Parathyroid adenoma (tissue), 2 donors: ENCODE measurements around the gene TNN.

Source experiments
- H2AFZ ChIP-seq: fragments of 300-600 bp; sonication (generic); one replicate; pipeline ENCODE4 v1.7.0; 2017; ENCODE audit warnings: antibody characterized with exemption, mild to moderate bottlenecking
- H3K27ac ChIP-seq: fragments of 300-600 bp; sonication (generic); one replicate; pipeline ENCODE4 v1.7.0; 2017
- H3K27me3 ChIP-seq: fragments of 300-600 bp; sonication (generic); one replicate; pipeline ENCODE4 v1.7.0; 2017; ENCODE audit warnings: low read length; ENCODE audit not compliant: control insufficient read depth, insufficient read depth
- H3K36me3 ChIP-seq: fragments of 300-600 bp; sonication (generic); one replicate; pipeline ENCODE4 v1.7.0; 2017; ENCODE audit warnings: low read length; ENCODE audit not compliant: control insufficient read depth, insufficient read depth
- H3K4me1 ChIP-seq: fragments of 300-600 bp; sonication (generic); one replicate; pipeline ENCODE4 v1.7.0; 2017; ENCODE audit warnings: control low read depth
- H3K4me2 ChIP-seq: fragments of 300-600 bp; sonication (generic); one replicate; pipeline ENCODE4 v1.7.0; 2017; ENCODE audit warnings: low read length
- H3K4me3 ChIP-seq: fragments of 300-600 bp; sonication (generic); one replicate; pipeline ENCODE4 v1.7.0; 2017; ENCODE audit warnings: low read depth, low read length
- H3K79me2 ChIP-seq: fragments of 300-600 bp; sonication (generic); one replicate; pipeline ENCODE4 v1.7.0; 2017; ENCODE audit warnings: control low read depth
- H3K9ac ChIP-seq: fragments of 300-600 bp; sonication (generic); one replicate; pipeline ENCODE4 v1.7.0; 2017; ENCODE audit warnings: mild to moderate bottlenecking
- H3K9me3 ChIP-seq: fragments of 300-600 bp; sonication (generic); one replicate; pipeline ENCODE4 v1.7.0; 2017; ENCODE audit warnings: low read length; ENCODE audit not compliant: control insufficient read depth
- TF ChIP-seq, protein P1 (sequence below): fragments of 300-600 bp; sonication (generic); IDR thresholded peaks from one replicate; pipeline ENCODE4 v1.7.0; 2017; ENCODE audit warnings: antibody characterized with exemption, mild to moderate bottlenecking
- donor health status: primary hyperparathyroidism.

TNN gene

DNA sequence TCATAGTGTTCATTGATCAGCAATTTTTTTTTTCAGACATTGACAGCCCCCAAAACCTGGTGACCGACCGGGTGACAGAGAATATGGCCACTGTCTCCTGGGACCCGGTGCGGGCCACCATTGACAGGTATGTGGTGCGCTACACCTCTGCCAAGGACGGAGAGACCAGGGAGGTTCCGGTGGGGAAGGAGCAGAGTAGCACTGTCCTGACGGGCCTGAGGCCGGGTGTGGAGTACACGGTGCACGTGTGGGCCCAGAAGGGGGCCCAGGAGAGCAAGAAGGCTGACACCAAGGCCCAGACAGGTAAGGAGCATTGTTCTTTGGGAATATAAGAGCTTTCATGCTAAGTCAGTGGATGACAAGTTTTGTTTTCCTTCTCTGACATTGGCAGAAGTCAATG lies 49.3 kb downstream of the TNN start:
- no peak overlapping the region for H3K27ac ChIP-seq
- no peaks in the 10 kb centered on the region for H3K9me3 ChIP-seq
- H3K27me3 ChIP-seq = no peaks in the 10 kb centered on the region
- H3K9ac ChIP-seq = no peak overlapping the region
- no peak overlapping the region for H3K4me3 ChIP-seq
- no peak overlapping the region for H3K4me2 ChIP-seq
- H3K79me2 ChIP-seq = no peaks in the 10 kb centered on the region
- H2AFZ ChIP-seq = no peak overlapping the region
- no peaks in the 10 kb centered on the region for H3K36me3 ChIP-seq
- TF ChIP-seq, protein P1, sequence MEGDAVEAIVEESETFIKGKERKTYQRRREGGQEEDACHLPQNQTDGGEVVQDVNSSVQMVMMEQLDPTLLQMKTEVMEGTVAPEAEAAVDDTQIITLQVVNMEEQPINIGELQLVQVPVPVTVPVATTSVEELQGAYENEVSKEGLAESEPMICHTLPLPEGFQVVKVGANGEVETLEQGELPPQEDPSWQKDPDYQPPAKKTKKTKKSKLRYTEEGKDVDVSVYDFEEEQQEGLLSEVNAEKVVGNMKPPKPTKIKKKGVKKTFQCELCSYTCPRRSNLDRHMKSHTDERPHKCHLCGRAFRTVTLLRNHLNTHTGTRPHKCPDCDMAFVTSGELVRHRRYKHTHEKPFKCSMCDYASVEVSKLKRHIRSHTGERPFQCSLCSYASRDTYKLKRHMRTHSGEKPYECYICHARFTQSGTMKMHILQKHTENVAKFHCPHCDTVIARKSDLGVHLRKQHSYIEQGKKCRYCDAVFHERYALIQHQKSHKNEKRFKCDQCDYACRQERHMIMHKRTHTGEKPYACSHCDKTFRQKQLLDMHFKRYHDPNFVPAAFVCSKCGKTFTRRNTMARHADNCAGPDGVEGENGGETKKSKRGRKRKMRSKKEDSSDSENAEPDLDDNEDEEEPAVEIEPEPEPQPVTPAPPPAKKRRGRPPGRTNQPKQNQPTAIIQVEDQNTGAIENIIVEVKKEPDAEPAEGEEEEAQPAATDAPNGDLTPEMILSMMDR = no peak
- H3K4me1 ChIP-seq = no peaks in the 10 kb centered on the region

DNA sequence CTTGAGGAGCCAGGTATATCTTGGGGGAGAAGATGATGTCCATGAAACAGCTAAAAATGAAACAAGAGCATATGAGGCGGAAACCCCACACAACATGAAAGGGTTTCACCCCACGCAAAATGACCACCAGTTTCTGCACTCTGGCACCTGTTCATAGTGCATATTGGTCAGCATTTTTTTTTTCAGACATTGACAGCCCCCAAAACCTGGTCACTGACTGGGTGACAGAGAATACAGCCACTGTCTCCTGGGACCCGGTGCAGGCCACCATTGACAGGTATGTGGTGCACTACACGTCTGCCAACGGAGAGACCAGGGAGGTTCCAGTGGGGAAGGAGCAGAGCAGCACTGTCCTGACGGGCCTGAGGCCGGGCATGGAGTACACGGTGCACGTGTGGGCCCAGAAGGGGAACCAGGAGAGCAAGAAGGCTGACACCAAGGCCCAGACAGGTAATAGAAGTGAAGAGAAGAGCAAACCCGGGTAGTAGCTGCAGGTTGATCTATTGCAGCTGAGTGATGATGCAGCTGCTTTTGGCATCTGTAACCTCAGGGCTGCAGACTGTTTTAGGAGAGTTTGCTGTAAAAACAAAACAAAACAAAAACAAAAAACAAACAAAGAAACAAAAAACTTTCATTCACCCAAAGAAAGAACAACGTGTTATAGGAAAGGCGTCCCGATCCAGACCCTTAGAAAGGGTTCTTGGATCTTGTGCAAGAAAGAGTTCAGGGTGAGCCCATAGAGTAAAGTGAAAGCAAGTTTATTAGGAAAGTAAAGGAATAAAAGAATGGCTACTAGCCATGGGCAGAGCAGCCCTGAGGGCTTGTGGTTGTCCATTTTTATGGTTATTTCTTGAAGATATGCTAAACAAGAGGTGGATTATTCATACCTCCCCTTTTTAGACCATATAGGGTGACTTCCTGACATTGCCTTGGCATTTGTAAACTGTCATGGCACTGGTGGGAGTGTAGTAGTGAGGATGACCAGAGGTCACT lies 51.0 kb downstream of the TNN start:
- Histone ChIP-seq H3K9me3 (no peaks in the 10 kb centered on the region), H3K9ac (no peak overlapping the region), H2AFZ (no peak overlapping the region), H3K4me2 (no peak overlapping the region), H3K79me2 (no peaks in the 10 kb centered on the region), H3K4me3 (no peak overlapping the region), H3K27ac (no peak overlapping the region), H3K4me1 (no peaks in the 10 kb centered on the region), H3K36me3 (no peaks in the 10 kb centered on the region), H3K27me3 (no peaks in the 10 kb centered on the region)
- TF ChIP-seq, protein P1 = no peak

DNA sequence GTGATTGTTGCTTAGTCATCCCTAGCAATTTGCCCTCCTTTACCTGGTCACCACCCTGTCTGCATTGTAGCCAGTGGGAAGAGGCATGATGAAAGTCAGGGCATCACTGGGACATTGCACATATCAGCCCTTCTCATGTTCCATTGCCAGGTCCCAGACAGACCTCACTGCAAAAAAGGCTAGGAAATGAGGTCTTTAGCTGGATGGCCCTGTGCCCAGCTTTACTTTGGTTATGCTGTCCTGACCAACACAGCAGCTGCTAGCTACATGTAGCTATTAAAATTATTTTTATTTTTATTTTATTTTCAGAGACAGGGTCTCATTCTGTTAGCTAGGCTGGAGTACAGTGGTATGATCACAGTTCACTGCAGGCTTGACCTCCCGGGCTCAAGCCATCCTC lies 52.9 kb downstream of the TNN start:
- Histone ChIP-seq H3K9me3 (no peaks in the 10 kb centered on the region), H3K27me3 (no peaks in the 10 kb centered on the region), H3K4me1 (peaks cover 4% of the 10 kb centered on the region), H3K27ac (no peak overlapping the region), H3K36me3 (no peaks in the 10 kb centered on the region), H3K79me2 (no peaks in the 10 kb centered on the region), H3K4me3 (no peak overlapping the region), H2AFZ (no peak overlapping the region), H3K9ac (no peak overlapping the region), H3K4me2 (no peak overlapping the region)
- TF ChIP-seq, protein P1 = no peak

DNA sequence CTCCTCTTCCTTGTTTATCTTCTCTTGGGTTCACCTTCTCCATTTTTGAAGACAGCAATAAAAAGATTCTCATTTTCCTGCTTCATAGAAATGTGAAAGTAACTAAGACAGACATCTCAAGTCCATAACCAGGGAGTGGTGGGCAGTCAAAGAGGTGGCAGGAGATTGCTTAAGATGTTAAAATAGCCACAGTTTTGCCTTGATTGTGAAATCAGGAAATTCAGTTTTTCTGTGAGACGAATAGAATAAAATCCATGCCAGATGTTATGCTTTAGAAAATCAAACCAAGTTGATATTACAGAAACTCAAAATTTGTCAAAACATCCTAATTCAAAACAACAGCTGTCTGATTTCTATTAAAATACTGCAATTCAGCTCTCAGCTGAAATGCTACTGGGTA lies 57.2 kb downstream of the TNN start:
- no peaks in the 10 kb centered on the region for H3K9me3 ChIP-seq
- peak overlapping the region; percentile 58 for H2AFZ ChIP-seq
- no peak overlapping the region for H3K4me2 ChIP-seq
- TF ChIP-seq, protein P1 = no peak
- no peaks in the 10 kb centered on the region for H3K27me3 ChIP-seq
- no peak overlapping the region for H3K27ac ChIP-seq
- no peak overlapping the region for H3K4me3 ChIP-seq
- no peaks in the 10 kb centered on the region for H3K79me2 ChIP-seq
- no peak overlapping the region for H3K9ac ChIP-seq
- peaks cover 9% of the 10 kb centered on the region for H3K4me1 ChIP-seq
- H3K36me3 ChIP-seq = no peaks in the 10 kb centered on the region
